GM23338 (cell line): ENCODE measurements around the gene PTPRF. TPM values are rescaled to one million over a fixed set of nuclear protein-coding genes. Genes with fewer than 3 reads are reported as not detected.

Experiments
- ATAC-seq: fragments of 200-7000 bp; cut with Tn5 transposase; 3 replicates; pipeline ENCODE4 v1.9.1; 2020
- DNase-seq: peaks from one replicate; pipeline ENCODE4 v3.0.0-alpha.2; 2015; ENCODE audit warnings: low spot score
- H2AFZ ChIP-seq: fragments of 200-600 bp; sonication (generic); 2 replicates; pipeline ENCODE4 v1.8.0; 2016; ENCODE audit warnings: antibody characterized with exemption, mild to moderate bottlenecking, moderate library complexity
- H3F3A ChIP-seq: fragments of 200-600 bp; sonication (generic); replicated peaks from 2 replicates; pipeline ENCODE4 v1.8.0; 2017; ENCODE audit warnings: antibody characterized with exemption, mixed run types, low read depth
- H3K27ac ChIP-seq: fragments of 200-600 bp; sonication (generic); 2 replicates; pipeline ENCODE4 v1.6.1; 2016; ENCODE audit warnings: low read depth
- H3K27me3 ChIP-seq: fragments of 200-600 bp; sonication (generic); 2 replicates; pipeline ENCODE4 v1.8.0; 2016; ENCODE audit warnings: mild to moderate bottlenecking, mixed run types, moderate library complexity; ENCODE audit not compliant: insufficient read depth
- H3K36me3 ChIP-seq: fragments of 200-600 bp; sonication (generic); 2 replicates; pipeline ENCODE4 v1.8.0; 2016; ENCODE audit warnings: mild to moderate bottlenecking; ENCODE audit not compliant: insufficient read depth
- H3K4me1 ChIP-seq: fragments of 200-600 bp; sonication (generic); 2 replicates; pipeline ENCODE4 v1.8.0; 2016; ENCODE audit warnings: mild to moderate bottlenecking, moderate library complexity; ENCODE audit not compliant: insufficient read depth
- H3K4me2 ChIP-seq: fragments of 200-600 bp; sonication (generic); 2 replicates; pipeline ENCODE4 v1.7.1; 2017; ENCODE audit warnings: mixed run types
- H3K4me3 ChIP-seq: fragments of 200-600 bp; sonication (generic); 2 replicates; pipeline ENCODE4 v1.6.1; 2016; ENCODE audit warnings: mixed run types
- H3K79me2 ChIP-seq: fragments of 200-600 bp; sonication (generic); replicated peaks from 2 replicates; pipeline ENCODE4 v1.8.0; 2017; ENCODE audit warnings: mild to moderate bottlenecking; ENCODE audit not compliant: insufficient read depth
- H3K9me2 ChIP-seq: fragments of 200-600 bp; sonication (generic); 2 replicates; pipeline ENCODE4 v1.8.0; 2017; ENCODE audit not compliant: insufficient read depth
- H4K20me1 ChIP-seq: fragments of 200-600 bp; sonication (generic); replicated peaks from 2 replicates; pipeline ENCODE4 v1.8.0; 2017; ENCODE audit warnings: mild to moderate bottlenecking; ENCODE audit not compliant: insufficient read depth
- H3K27ac Mint-ChIP-seq: 2 replicates; pipeline ENCODE4 v1.8.0; 2020; ENCODE audit warnings: inconsistent platforms, mild to moderate bottlenecking, moderate library complexity, mixed read lengths
- H3K27me3 Mint-ChIP-seq: 3 replicates; pipeline ENCODE4 v1.8.0; 2022; ENCODE audit warnings: low read depth, mild to moderate bottlenecking, moderate library complexity, mixed read lengths, inconsistent platforms; ENCODE audit not compliant: insufficient read depth, poor library complexity
- H3K36me3 Mint-ChIP-seq: 3 replicates; pipeline ENCODE4 v1.8.0; 2021; ENCODE audit warnings: low read depth, mild to moderate bottlenecking, inconsistent platforms, moderate library complexity, mixed read lengths
- H3K4me1 Mint-ChIP-seq: 3 replicates; pipeline ENCODE4 v1.8.0; 2020; ENCODE audit warnings: mild to moderate bottlenecking, inconsistent platforms, mixed read lengths
- H3K4me3 Mint-ChIP-seq: 3 replicates; pipeline ENCODE4 v1.8.0; 2021; ENCODE audit warnings: moderate library complexity, mild to moderate bottlenecking, inconsistent platforms, mixed read lengths
- H3K9me3 Mint-ChIP-seq: 3 replicates; pipeline ENCODE4 v1.8.0; 2020; ENCODE audit warnings: moderate library complexity, mild to moderate bottlenecking, inconsistent platforms, mixed read lengths
- CREB1 ChIP-seq: fragments of 250-450 bp; sonication (Bioruptor Pico); IDR thresholded peaks from 2 replicates; pipeline ENCODE4 v1.5.0; 2020; ENCODE audit warnings: low read depth, mild to moderate bottlenecking, moderate library complexity
- EZH2 ChIP-seq: fragments of 200-600 bp; sonication (generic); IDR thresholded peaks from one replicate; pipeline ENCODE4 v1.8.0; 2017; ENCODE audit warnings: antibody characterized with exemption, mild to moderate bottlenecking, low read depth; ENCODE audit not compliant: unreplicated experiment
- POLR2AphosphoS5 ChIP-seq: IDR thresholded peaks from 2 replicates; pipeline ENCODE4 v1.6.1; 2016; ENCODE audit warnings: antibody characterized with exemption, low read depth
- STAT1 ChIP-seq: IDR thresholded peaks from one replicate; pipeline ENCODE4 v1.6.1; 2016; ENCODE audit warnings: antibody characterized with exemption; ENCODE audit not compliant: unreplicated experiment
- ZNF331 ChIP-seq: fragments of 250-450 bp; sonication (Bioruptor Pico); IDR thresholded peaks from 2 replicates; pipeline ENCODE4 v1.5.0; 2020; ENCODE audit warnings: low read depth, mild to moderate bottlenecking, moderate library complexity
- polyA plus RNA-seq: library from polyadenylated mRNA; unstranded; fragments of >200 nt; fragmentation: Nextera tagmentation; extraction: Ambion mirVana; gene quantifications from 2 replicates; pipeline ENCODE4 v1.2.1, GENCODE V29; 2016
- total RNA-seq: library from RNA; depleted of rRNA; stranded (reverse); fragments of >200 nt; shearing (Covaris generic); gene quantifications from 2 replicates; pipeline ENCODE4 v1.2.3, GENCODE V29; 2014
- TF ChIP-seq, protein P1 (sequence below): IDR thresholded peaks from one replicate; pipeline ENCODE4 v1.6.1; 2018; ENCODE audit warnings: antibody characterized with exemption; ENCODE audit not compliant: unreplicated experiment

The PTPRF gene
- total and polyA plus RNA-seq, 2 experiments from 2014 or later: 52.4 to 173 TPM

DNA sequence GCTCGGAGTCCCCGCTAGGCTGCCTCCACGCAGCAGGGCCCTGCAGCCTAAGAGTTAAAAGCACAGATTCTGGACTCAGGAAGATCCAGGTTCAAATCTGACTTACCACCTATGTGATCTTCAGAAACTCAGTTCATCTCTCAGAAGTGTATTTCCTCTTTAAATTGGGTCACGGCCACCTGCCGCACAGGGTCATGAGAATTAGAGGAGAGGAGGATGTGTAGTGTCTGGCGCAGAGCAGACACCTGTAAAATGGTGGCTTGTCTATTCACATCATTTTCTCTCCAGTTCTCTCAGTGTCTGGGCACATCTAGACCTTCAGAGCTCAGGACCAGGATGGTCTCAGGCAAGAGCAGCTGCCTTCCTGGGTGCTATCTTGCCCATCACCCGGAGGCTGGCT lies 45.8 kb downstream of the PTPRF start:
- H3K27me3 Mint-ChIP-seq: peaks cover 6% of the 10 kb centered on the region
- Histone ChIP-seq H3K4me1 (no peaks in the 10 kb centered on the region; the same call in 1 of the 2 replicates), H3K27me3 (no peaks in the 10 kb centered on the region), H3K4me2 (no peak overlapping the region), H3K36me3 (no peaks in the 10 kb centered on the region), H2AFZ (no peak overlapping the region), H3K27ac (no peak overlapping the region), H3K9me2 (no peaks in the 10 kb centered on the region), H3K4me3 (no peak overlapping the region), H3K79me2 (0 out of 2 replicates have a peak, but pooled peaks cover 3% of the 10 kb centered on the region), H3F3A (no peaks in the 10 kb centered on the region), H4K20me1 (peaks cover 4% of the 10 kb centered on the region)
- H3K4me1 Mint-ChIP-seq: peaks cover 16% of the 10 kb centered on the region
- ATAC-seq: no peak
- peaks cover 65% of the 10 kb centered on the region for H3K36me3 Mint-ChIP-seq
- no peak overlapping the region for H3K27ac Mint-ChIP-seq
- no peak overlapping the region for H3K4me3 Mint-ChIP-seq
- TF ChIP-seq ZNF331: no peak
- no peak for TF ChIP-seq STAT1
- no peak for TF ChIP-seq POLR2AphosphoS5
- TF ChIP-seq, protein P1, sequence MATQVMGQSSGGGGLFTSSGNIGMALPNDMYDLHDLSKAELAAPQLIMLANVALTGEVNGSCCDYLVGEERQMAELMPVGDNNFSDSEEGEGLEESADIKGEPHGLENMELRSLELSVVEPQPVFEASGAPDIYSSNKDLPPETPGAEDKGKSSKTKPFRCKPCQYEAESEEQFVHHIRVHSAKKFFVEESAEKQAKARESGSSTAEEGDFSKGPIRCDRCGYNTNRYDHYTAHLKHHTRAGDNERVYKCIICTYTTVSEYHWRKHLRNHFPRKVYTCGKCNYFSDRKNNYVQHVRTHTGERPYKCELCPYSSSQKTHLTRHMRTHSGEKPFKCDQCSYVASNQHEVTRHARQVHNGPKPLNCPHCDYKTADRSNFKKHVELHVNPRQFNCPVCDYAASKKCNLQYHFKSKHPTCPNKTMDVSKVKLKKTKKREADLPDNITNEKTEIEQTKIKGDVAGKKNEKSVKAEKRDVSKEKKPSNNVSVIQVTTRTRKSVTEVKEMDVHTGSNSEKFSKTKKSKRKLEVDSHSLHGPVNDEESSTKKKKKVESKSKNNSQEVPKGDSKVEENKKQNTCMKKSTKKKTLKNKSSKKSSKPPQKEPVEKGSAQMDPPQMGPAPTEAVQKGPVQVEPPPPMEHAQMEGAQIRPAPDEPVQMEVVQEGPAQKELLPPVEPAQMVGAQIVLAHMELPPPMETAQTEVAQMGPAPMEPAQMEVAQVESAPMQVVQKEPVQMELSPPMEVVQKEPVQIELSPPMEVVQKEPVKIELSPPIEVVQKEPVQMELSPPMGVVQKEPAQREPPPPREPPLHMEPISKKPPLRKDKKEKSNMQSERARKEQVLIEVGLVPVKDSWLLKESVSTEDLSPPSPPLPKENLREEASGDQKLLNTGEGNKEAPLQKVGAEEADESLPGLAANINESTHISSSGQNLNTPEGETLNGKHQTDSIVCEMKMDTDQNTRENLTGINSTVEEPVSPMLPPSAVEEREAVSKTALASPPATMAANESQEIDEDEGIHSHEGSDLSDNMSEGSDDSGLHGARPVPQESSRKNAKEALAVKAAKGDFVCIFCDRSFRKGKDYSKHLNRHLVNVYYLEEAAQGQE: no peak
- TF ChIP-seq CREB1 (CRISPR knock-in tag): no peak
- TF ChIP-seq EZH2: no peak
- no peak for DNase-seq
- no peaks in the 10 kb centered on the region for H3K9me3 Mint-ChIP-seq

DNA sequence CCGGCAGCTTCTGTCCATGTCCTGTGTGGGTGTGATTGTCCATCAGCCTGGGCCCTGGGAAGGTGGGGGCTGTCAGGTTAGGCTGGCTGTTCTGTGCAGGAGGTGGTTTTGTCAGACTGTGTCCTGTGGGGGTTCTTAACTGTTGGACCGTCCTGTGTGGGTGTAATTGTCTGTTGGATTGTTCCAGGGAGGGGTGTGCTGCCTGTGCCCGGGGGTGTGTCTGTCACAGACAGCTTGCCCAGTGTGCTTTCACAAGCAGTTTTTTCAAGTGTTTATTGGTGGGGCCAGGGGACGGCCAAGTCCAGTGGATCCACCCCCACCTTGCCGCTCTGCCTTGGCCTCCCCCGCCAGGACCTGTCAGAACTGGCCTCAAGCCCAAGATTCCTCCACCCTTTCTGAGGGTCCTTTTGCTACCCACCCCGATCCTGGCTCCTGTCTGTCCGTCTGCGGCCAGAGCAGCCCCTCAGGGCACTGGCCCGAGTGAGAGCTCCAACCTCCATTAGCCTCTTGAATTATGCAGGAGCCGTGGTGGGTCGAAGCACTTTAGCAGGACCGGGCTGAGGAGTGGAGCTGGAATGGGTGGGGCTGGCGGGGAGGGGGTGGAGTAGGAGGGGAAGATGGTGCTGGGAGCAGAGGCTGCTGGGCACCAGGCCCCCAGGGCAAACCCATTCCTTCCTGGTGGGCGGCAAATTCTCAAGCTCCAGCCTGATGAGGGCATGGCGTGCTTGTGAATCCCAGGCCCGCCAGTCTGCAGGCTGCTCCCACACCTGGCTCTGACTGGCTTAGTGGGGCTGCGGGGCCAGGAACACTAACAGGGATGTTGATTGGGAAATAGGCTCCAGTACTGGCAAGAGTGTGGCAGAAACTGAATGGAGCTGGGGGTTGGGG lies 47.2 kb downstream of the PTPRF start:
- Mint-ChIP-seq H3K9me3 (no peaks in the 10 kb centered on the region), H3K4me3 (no peak overlapping the region), H3K4me1 (peaks cover 13% of the 10 kb centered on the region), H3K36me3 (peaks cover 58% of the 10 kb centered on the region), H3K27me3 (peaks cover 2% of the 10 kb centered on the region), H3K27ac (peak overlapping the region; percentile 92)
- no peak overlapping the region for H3K4me2 ChIP-seq
- 0 out of 2 replicates have a peak, but pooled peaks cover 3% of the 10 kb centered on the region for H3K79me2 ChIP-seq
- no peaks in the 10 kb centered on the region for H3F3A ChIP-seq
- no peak overlapping the region for H2AFZ ChIP-seq
- H3K9me2 ChIP-seq: no peaks in the 10 kb centered on the region
- no peak for DNase-seq
- H3K4me1 ChIP-seq: no peaks in the 10 kb centered on the region; the same call in 1 of the 2 replicates
- H3K27ac ChIP-seq: peak overlapping the region; percentile 59; the same call in 1 of the 2 replicates
- H3K4me3 ChIP-seq: no peak overlapping the region
- H3K27me3 ChIP-seq: no peaks in the 10 kb centered on the region
- no peak for ATAC-seq
- H4K20me1 ChIP-seq: peaks cover 4% of the 10 kb centered on the region
- no peaks in the 10 kb centered on the region for H3K36me3 ChIP-seq
- TF ChIP-seq CREB1 (CRISPR knock-in tag) (no peak), STAT1 (no peak)
- TF ChIP-seq, protein P1: no peak
